Upper lobe of left lung (tissue), 4 donors: ENCODE data around the gene DLD.

Experiments
- CTCF ChIP-seq, 6 experiments: fragments of 450-650 bp in 4 of 6; fragments of 200-600 bp in 2 of 6; sonication (generic) in 2 of 6; IDR thresholded peaks; one replicate each; pipeline ENCODE4 v1.5.1; 2016 to 2019; ENCODE audit warnings: antibody characterized with exemption in 6 of 6
- POLR2A ChIP-seq, 4 donors: fragments of 450-650 bp; IDR thresholded peaks; one replicate each; pipeline ENCODE4 v1.5.1; 2016 to 2017; ENCODE audit warnings: antibody characterized with exemption in 4 of 4, mild to moderate bottlenecking in 2 of 4

DNA sequence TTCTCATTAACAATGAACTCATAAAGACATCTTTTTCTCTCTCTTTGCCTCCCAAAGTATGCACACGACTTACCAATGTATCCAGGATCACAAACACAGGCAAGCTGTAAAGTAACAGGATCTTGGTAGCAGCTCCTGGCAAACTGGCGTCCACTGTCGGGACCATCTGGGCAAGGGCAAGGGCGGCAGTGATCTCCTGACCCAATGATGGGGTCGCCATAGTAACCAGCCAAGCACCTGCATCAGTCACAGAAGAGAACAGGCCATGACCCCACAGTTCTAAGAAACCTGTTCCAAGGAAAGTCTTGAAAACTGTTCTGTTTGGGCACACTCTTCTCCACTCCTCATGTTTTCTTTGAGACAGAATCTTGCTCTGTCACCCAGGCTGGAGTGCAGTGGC lies 64.4 kb downstream of the DLD start:
- TF ChIP-seq POLR2A (IDR thresholded peaks at IDR 0.05) (no peak), CTCF (IDR thresholded peaks at IDR 0.05) (no peak)
